COLO668 (cell line): ENCODE data around the gene MYBPHL.

Experiments
- DNase-seq: peaks from one replicate; lab custom pipeline; 2025; ENCODE audit not compliant: unreplicated experiment; lab: John Stamatoyannopoulos, UW

Gene MYBPHL

GRCh38 chr1:109253803-109254620 lies 52.8 kb downstream of the MYBPHL start:
- peak; percentile 48 for DNase-seq

- peak; percentile 78 for DNase-seq
Measured at GRCh38 chr1:109252893-109253802, 53.7 kb downstream of the MYBPHL start.

GRCh38 chr1:109252167-109252892 lies 54.5 kb downstream of the MYBPHL start:
- no peak for DNase-seq

GRCh38 chr1:109251277-109252166 lies 55.3 kb downstream of the MYBPHL start:
- DNase-seq = no peak

- DNase-seq = no peak
Measured at GRCh38 chr1:109250454-109251276, 56.1 kb downstream of the MYBPHL start.

GRCh38 chr1:109249654-109250401 lies 57.0 kb downstream of the MYBPHL start:
- peak; percentile 74 for DNase-seq

- peak; percentile 95 for DNase-seq
Measured at GRCh38 chr1:109248797-109249629, 57.8 kb downstream of the MYBPHL start, which contains the start of gene CELSR2. TSS of gene CELSR2 (plus strand) at chr1:109249539. CDS start at chr1:109250080, 541 bp downstream.

- DNase-seq = no peak
Measured at GRCh38 chr1:109248444-109248796, 58.4 kb downstream of the MYBPHL start.

GRCh38 chr1:109247401-109248365 lies 59.1 kb downstream of the MYBPHL start:
- DNase-seq = no peak

GRCh38 chr1:109246141-109246551 lies 60.7 kb downstream of the MYBPHL start:
- DNase-seq = no peak

- no peak for DNase-seq
Measured at GRCh38 chr1:109243860-109244552, 62.8 kb downstream of the MYBPHL start.

- no peak for DNase-seq
Measured at GRCh38 chr1:109243221-109243620, 63.6 kb downstream of the MYBPHL start.

GRCh38 chr1:109242387-109242786 lies 64.4 kb downstream of the MYBPHL start:
- DNase-seq = no peak
